ENCODE measurements around the gene ASB13. TPM values are rescaled to one million over a fixed set of nuclear protein-coding genes. Genes with fewer than 3 reads are reported as not detected.

The ASB13 gene
- total and polyA plus RNA-seq, 2 of the 13 experiments (the other 11 are each of a cell fraction or from before 2014, with no cell fraction given): 9.3 to 15.4 TPM

DNA sequence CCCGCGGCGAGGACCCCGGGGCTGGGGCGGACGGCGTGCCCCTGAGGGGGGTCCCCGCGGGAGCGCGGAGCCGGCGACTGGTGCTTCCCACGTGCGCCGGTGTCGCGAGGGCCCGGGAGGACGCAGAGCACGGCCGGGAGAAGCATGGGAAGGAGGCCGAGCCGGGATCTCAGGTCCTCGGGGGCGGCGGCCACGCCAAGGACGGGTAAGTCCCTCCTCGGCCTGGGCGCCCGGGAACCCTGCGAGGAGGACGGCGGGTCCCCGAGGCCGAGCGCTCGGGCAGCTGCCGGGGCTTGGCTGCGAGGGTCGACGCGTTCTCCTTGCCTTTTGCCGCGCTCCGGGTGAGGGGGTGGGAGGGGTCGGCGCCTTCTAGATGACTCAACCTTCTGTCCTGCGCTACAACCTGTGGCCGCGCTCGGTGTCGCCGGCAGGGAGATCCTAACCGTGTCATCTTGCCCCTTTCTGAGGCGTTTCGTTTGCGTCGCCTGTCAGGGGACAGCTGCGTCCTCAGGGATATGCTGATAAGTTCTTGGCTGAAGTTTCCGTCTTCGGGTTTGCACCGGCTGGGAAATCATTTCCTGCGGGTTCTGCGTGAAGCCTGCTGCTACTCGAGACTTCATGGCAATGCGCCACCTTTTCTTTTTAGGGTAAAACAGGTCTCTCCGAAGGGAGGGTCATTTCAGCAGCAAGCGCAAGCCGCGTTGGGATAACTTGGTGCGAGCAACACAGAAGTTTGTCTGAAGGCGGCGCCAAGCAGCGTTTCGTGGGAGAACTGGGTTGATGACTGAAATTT lies 18.8 kb upstream of the ASB13 start (continued):
- no peak for TF ChIP-seq ZMYM3 (CRISPR knock-in tag; IDR thresholded peaks at IDR 0.05)
- TF ChIP-seq JUN (CRISPR knock-in tag; IDR thresholded peaks at IDR 0.05): no peak
- 0 out of 2 replicates have a peak, but pooled peaks have one; percentile 38 for TF ChIP-seq HOXA5 (CRISPR knock-in tag; IDR thresholded peaks at IDR 0.05)
- no peak for TF ChIP-seq PRMT3 (CRISPR knock-in tag; IDR thresholded peaks at IDR 0.05; ENCODE audit: borderline replicate concordance, low read depth)
- TF ChIP-seq ZNF784 (CRISPR knock-in tag; IDR thresholded peaks at IDR 0.05; ENCODE audit: borderline replicate concordance): no peak
- 0 out of 2 replicates have a peak, but pooled peaks have one; percentile 48 for TF ChIP-seq ZFP82 (CRISPR knock-in tag; IDR thresholded peaks at IDR 0.05; ENCODE audit: borderline replicate concordance)
- no peak for TF ChIP-seq EHMT2 (IDR thresholded peaks at IDR 0.05; ENCODE audit: borderline replicate concordance, low read depth, low read length)
- TF ChIP-seq SP5 (CRISPR knock-in tag; IDR thresholded peaks at IDR 0.05; ENCODE audit: borderline replicate concordance, low read depth): no peak
- no peak for TF ChIP-seq TAF15 (IDR thresholded peaks at IDR 0.05; ENCODE audit: low read depth, low read length, poor library complexity, severe bottlenecking)
- 0 out of 2 replicates have a peak, but pooled peaks have one; percentile 22 for TF ChIP-seq ZSCAN12 (CRISPR knock-in tag; IDR thresholded peaks at IDR 0.05)
- TF ChIP-seq SMARCE1 (IDR thresholded peaks at IDR 0.05; ENCODE audit: borderline replicate concordance): no peak
- no peak for TF ChIP-seq TERF1 (CRISPR knock-in tag; IDR thresholded peaks at IDR 0.05)
- no peak for TF ChIP-seq SKI (IDR thresholded peaks at IDR 0.05; ENCODE audit: partially characterized antibody)
- peak; percentile 96 for TF ChIP-seq NR2C2 (CRISPR knock-in tag; IDR thresholded peaks at IDR 0.05; ENCODE audit: borderline replicate concordance)
- TF ChIP-seq KLF9 (CRISPR knock-in tag; IDR thresholded peaks at IDR 0.05; ENCODE audit: low read depth): no peak
- TF ChIP-seq SIN3B (IDR thresholded peaks at IDR 0.05; ENCODE audit: low read length): no peak
- 0 out of 2 replicates have a peak, but pooled peaks have one; percentile 26 for TF ChIP-seq ZNF230 (CRISPR knock-in tag; IDR thresholded peaks at IDR 0.05)
- no peak for TF ChIP-seq RFX3 (CRISPR knock-in tag; IDR thresholded peaks at IDR 0.05)
- TF ChIP-seq BRCA1 (CRISPR knock-in tag; IDR thresholded peaks at IDR 0.05): no peak
- TF ChIP-seq, protein P1, sequence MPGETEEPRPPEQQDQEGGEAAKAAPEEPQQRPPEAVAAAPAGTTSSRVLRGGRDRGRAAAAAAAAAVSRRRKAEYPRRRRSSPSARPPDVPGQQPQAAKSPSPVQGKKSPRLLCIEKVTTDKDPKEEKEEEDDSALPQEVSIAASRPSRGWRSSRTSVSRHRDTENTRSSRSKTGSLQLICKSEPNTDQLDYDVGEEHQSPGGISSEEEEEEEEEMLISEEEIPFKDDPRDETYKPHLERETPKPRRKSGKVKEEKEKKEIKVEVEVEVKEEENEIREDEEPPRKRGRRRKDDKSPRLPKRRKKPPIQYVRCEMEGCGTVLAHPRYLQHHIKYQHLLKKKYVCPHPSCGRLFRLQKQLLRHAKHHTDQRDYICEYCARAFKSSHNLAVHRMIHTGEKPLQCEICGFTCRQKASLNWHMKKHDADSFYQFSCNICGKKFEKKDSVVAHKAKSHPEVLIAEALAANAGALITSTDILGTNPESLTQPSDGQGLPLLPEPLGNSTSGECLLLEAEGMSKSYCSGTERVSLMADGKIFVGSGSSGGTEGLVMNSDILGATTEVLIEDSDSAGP (CRISPR knock-in tag; IDR thresholded peaks at IDR 0.05; ENCODE audit: borderline replicate concordance): no peak
- TF ChIP-seq MXD1 (CRISPR knock-in tag; IDR thresholded peaks at IDR 0.05): peak; percentile 76; the same call in 1 of the 2 replicates
- TF ChIP-seq MZF1 (CRISPR knock-in tag; IDR thresholded peaks at IDR 0.05; ENCODE audit: borderline replicate concordance): no peak
- TF ChIP-seq SNAPC5 (CRISPR knock-in tag; IDR thresholded peaks at IDR 0.05; ENCODE audit: borderline replicate concordance): no peak
- no peak for TF ChIP-seq FOXM1 (CRISPR knock-in tag; IDR thresholded peaks at IDR 0.05)
- 0 out of 2 replicates have a peak, but pooled peaks have one; percentile 43 for TF ChIP-seq ZFX (CRISPR knock-in tag; IDR thresholded peaks at IDR 0.05; ENCODE audit: low read depth)
- TF ChIP-seq ARHGAP35 (CRISPR knock-in tag; IDR thresholded peaks at IDR 0.05; ENCODE audit: borderline replicate concordance): no peak
